ENCODE measurements around the gene KSR1.
"Not testable (repeated sequence)": the region's sequence is repeated elsewhere in the genome, so short reads cannot be mapped to it uniquely, and the experiment has no call there.

KSR1 gene

DNA sequence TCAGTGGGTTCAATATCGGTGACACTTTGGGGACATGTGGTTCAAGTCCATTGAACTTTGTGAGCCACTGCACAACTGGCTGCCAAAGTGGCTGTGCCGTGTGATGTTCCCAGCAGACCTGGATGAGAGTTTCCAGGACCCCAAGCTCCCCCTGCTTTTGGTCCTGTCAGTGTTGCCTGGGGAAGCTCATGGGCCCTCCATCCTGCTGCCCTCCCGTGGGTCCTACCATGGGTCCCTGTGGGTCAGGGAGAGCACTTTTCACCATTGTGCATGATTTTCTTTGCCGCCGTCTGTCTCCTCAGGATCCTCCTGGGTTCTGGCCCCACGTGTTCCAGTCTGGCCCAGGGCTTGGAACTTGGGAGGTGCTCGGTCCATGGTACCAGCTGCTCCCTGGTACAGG, 212.9 kb downstream of the KSR1 start:
- no peak for DNase-seq

DNA sequence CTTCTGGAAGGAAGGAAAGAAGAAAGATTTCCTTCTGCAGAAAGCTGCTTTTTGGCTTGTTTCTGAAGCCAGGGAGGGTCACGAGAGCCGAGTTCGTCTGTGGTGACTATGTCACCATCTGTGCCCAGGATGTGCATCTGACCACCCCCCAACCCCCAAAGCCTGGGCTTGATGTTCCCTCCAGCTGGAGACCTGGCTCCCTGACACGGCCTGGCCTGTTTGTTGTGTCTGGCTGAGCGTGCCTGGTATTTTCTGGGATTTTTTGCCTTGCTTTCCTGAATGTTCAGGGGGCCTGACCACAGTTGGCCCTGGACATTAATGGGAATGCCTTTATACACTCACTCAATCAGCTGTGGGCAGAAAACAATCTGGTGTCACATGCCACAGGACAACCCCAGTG, 213.6 kb downstream of the KSR1 start:
- no peak for DNase-seq

DNA sequence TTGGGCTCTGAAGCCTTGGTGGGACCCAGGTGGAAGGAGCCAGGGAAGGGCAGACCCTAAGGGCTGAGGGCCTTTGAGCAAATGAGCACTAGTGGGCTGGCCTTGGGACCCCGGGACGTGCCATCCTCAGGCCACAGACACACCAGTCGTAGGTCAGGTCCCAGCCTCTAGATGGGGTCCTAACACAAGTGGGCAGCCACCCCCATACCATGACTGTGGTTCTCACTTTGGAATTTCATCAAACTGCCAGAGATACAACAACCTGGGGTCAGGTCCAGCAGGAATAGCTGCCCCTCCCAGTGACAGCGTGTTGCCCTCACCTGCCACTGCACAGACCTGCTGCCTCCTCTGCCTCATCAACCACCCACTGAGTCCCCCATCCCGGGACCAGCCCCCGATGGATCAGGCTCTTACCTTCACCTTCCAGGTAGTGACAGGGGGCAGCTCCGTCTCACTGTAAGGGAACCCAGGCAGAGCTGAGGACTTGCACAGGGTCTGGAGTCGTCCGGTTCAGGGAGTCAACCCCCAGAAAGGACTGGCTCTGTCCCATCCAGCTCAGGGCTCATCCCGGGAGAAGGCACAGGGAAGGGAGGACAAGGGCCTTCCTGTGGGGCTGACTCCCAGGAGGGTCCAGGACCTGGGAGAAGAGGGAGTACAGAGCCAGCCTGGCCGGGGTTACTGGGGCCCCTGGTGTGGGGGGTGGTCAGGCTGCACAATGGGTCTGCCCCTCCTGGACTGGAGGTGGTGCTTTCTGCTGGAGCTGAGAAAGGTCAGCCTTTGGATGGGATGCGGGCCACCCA, 214.7 kb downstream of the KSR1 start:
- no peak for DNase-seq

DNA sequence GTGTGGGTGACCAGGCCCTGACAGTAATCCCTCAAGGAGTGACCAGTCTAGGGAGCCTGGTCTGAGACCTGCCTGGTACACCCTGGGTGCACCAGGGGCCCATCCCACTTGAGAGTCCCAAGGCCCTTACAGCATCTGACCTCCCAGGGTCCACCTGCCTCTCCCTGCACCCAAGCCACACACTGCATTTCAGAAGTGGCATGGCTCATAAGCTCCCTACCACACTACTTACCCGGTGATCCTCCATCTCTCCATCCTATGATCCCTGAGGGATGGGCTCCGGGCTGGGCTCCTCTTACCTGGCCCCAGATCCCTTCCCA, 215.3 kb downstream of the KSR1 start:
- DNase-seq, result no peak

DNA sequence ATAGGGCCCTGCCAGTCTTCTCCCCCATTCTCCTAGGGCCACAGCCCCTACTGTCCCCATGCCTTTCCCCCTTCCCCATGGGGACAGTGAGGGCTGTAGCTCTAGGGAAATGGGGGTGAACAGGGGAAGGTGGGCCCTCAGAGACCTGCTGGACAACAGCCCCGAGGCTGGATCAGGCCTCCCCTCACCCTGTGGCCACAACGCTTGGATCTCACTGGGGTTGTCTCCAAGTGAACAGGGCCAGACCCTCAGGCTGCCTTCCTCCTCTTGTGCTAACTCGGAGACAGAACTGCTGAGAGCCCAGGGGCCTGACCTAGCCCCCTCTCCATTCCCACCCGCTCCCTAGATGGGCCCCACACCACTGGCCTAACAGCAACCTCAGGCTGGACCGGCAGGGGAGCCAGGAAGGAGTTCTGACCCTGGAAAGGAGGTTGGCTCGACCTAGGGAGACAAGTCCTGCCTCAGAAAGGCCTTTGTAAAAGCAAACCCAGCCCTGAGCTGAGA, 215.8 kb downstream of the KSR1 start:
- not testable (repeated sequence) for DNase-seq

DNA sequence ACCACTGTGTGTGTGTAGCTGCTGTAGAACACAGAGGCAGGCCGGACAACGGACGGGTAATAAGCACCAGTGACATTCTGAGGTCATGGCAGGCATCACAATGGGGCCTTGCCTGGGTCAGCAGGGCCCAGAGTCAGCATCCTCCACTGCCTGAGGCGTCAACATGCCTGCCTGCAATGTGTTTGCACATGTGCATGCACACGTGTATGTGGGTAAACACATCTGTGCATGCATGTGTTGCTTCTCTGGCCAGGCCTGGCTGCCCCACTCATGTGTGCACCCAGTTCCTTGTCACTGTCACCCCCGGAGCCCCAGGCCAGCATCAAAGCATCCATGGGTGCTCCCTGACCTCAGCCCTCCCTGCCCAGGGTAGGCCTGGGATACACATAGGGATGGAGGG, 218.1 kb downstream of the KSR1 start:
- no peak for DNase-seq

Measured in DMS 273 treated with DMSO at 0.1 percent for 48 hours (cell line).